ENCODE results near the gene FHIT.

DNA sequence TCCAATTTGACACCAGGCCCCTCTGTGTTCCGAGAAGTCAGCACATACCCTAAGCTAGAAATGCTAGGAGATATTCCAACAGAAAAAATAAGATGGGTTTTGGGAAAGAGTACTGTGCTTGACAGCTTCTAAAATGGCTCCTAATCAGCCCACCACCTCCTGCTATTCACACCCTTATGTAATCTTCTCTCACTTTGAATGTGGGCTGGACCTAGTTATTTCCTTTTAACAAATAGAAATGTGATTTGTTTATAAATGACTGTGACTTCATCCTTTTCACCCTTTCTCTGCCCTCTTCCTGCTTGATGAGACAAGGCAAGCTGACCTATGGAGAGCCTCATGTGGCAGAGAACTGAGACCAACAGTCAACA is 961.1 kb downstream of the FHIT start:
- TF ChIP-seq, protein P1, sequence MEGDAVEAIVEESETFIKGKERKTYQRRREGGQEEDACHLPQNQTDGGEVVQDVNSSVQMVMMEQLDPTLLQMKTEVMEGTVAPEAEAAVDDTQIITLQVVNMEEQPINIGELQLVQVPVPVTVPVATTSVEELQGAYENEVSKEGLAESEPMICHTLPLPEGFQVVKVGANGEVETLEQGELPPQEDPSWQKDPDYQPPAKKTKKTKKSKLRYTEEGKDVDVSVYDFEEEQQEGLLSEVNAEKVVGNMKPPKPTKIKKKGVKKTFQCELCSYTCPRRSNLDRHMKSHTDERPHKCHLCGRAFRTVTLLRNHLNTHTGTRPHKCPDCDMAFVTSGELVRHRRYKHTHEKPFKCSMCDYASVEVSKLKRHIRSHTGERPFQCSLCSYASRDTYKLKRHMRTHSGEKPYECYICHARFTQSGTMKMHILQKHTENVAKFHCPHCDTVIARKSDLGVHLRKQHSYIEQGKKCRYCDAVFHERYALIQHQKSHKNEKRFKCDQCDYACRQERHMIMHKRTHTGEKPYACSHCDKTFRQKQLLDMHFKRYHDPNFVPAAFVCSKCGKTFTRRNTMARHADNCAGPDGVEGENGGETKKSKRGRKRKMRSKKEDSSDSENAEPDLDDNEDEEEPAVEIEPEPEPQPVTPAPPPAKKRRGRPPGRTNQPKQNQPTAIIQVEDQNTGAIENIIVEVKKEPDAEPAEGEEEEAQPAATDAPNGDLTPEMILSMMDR (IDR thresholded peaks at IDR 0.05) = no peak
- no peak for TF ChIP-seq EP300 (IDR thresholded peaks at IDR 0.05)
